Mammary epithelial cell (primary cell): ENCODE results near the gene RPP25L.

ENCODE experiments used
- EZH2 ChIP-seq: IDR thresholded peaks from 2 replicates; pipeline ENCODE4 v1.6.1; 2012; ENCODE audit warnings: low read length, inconsistent platforms, borderline replicate concordance
- TF ChIP-seq, protein P1 (sequence below), 2 donors: IDR thresholded peaks in 1 of 2; conservative IDR thresholded peaks in 1 of 2; 2 replicates each; pipeline ENCODE4 v1.5.1; 2011 to 2012; ENCODE audit warnings: inconsistent platforms in 2 of 2, low read length in 2 of 2, mild to moderate bottlenecking in 2 of 2, control low read depth in 1 of 2, low read depth in 1 of 2; ENCODE audit not compliant: insufficient read depth in 1 of 2; ENCODE audit errors: extremely low read depth in 1 of 2

DNA sequence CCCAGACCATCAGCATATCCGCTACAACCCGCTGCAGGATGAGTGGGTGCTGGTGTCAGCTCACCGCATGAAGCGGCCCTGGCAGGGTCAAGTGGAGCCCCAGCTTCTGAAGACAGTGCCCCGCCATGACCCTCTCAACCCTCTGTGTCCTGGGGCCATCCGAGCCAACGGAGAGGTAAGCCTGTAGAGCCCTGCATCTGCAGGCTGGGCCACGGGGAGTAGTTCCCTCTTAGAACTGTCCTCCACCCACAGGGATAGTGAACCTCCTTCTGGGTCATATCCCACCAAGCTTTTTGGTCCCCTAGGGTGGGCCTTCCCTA lies 35.1 kb upstream of the RPP25L start:
- TF ChIP-seq, protein P1, sequence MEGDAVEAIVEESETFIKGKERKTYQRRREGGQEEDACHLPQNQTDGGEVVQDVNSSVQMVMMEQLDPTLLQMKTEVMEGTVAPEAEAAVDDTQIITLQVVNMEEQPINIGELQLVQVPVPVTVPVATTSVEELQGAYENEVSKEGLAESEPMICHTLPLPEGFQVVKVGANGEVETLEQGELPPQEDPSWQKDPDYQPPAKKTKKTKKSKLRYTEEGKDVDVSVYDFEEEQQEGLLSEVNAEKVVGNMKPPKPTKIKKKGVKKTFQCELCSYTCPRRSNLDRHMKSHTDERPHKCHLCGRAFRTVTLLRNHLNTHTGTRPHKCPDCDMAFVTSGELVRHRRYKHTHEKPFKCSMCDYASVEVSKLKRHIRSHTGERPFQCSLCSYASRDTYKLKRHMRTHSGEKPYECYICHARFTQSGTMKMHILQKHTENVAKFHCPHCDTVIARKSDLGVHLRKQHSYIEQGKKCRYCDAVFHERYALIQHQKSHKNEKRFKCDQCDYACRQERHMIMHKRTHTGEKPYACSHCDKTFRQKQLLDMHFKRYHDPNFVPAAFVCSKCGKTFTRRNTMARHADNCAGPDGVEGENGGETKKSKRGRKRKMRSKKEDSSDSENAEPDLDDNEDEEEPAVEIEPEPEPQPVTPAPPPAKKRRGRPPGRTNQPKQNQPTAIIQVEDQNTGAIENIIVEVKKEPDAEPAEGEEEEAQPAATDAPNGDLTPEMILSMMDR (conservative IDR thresholded peaks at IDR 0.05 in 1 of 2, IDR thresholded peaks at IDR 0.05 in 1 of 2; ENCODE audit: extremely low read depth in 1 of 2, insufficient read depth in 1 of 2, low read depth in 1 of 2, low read length in 2 of 2) = no peak
- TF ChIP-seq EZH2 = no peak
